Muscle layer of colon (tissue), 2 donors: ENCODE measurements around the gene ZNF397.
"Not testable (repeated sequence)": the region's sequence is repeated elsewhere in the genome, so short reads cannot be mapped to it uniquely, and the experiment has no call there.

Experiments used
- H3K27ac ChIP-seq: one replicate; pipeline ENCODE4 v1.7.0; 2013; ENCODE audit warnings: low read depth, mild to moderate bottlenecking, low read length, moderate library complexity
- H3K27me3 ChIP-seq, 2 donors: one replicate each; pipeline ENCODE4 v1.7.0; 2013; ENCODE audit warnings: low read length in 2 of 2, mild to moderate bottlenecking in 2 of 2; ENCODE audit not compliant: insufficient read depth in 2 of 2, control insufficient read depth in 1 of 2
- H3K36me3 ChIP-seq: one replicate; pipeline ENCODE4 v1.7.0; 2013; ENCODE audit warnings: mild to moderate bottlenecking, low read length; ENCODE audit not compliant: insufficient read depth
- H3K4me1 ChIP-seq: one replicate; pipeline ENCODE4 v1.7.0; 2013; ENCODE audit warnings: mild to moderate bottlenecking, low read length; ENCODE audit not compliant: insufficient read depth
- H3K4me3 ChIP-seq, 2 donors: one replicate each; pipeline ENCODE4 v1.7.0; 2013; ENCODE audit warnings: low read length in 2 of 2, low read depth in 1 of 2, mild to moderate bottlenecking in 1 of 2, moderate library complexity in 1 of 2
- H3K9ac ChIP-seq: one replicate; pipeline ENCODE4 v1.7.0; 2013; ENCODE audit warnings: low read length
- H3K9me3 ChIP-seq: one replicate; pipeline ENCODE4 v1.7.0; 2013; ENCODE audit warnings: mild to moderate bottlenecking, low read length
- donor health status: abdominal sarcoma.
- donor health status: Adenocarcinoma of cecum.

The ZNF397 gene

GRCh38 chr18:35240664-35241447, at the start of gene ZNF397:
Gene ZNF397 (plus strand): TSS chr18:35241034. CDS start chr18:35242471, 1,437 bp downstream.
- Histone ChIP-seq H3K27ac (peak within 1 kb of the TSS; percentile 98), H3K4me3 (peak within 1 kb of the TSS; percentile 63 to 75), H3K9me3 (no peaks in the 10 kb centered on the region), H3K27me3 (no peaks in the 10 kb centered on the region), H3K9ac (peak within 1 kb of the TSS; percentile 84), H3K36me3 (peaks cover 35% of the 10 kb centered on the region), H3K4me1 (peaks cover 13% of the 10 kb centered on the region)

GRCh38 chr18:35191698-35192025, 49.2 kb upstream of the ZNF397 start:
- Histone ChIP-seq H3K4me3 (no peak overlapping the region), H3K36me3 (no peaks in the 10 kb centered on the region), H3K27ac (no peak overlapping the region), H3K9ac (no peak overlapping the region), H3K4me1 (peaks cover 7% of the 10 kb centered on the region), H3K27me3 (no peaks in the 10 kb centered on the region), H3K9me3 (no peaks in the 10 kb centered on the region)

GRCh38 chr18:35192415-35192814, 48.4 kb upstream of the ZNF397 start:
- H3K36me3 ChIP-seq = no peaks in the 10 kb centered on the region
- no peaks in the 10 kb centered on the region for H3K27me3 ChIP-seq
- peaks cover 7% of the 10 kb centered on the region for H3K4me1 ChIP-seq
- H3K9ac ChIP-seq = no peak overlapping the region
- H3K4me3 ChIP-seq = no peak overlapping the region
- no peak overlapping the region for H3K27ac ChIP-seq
- no peaks in the 10 kb centered on the region for H3K9me3 ChIP-seq

GRCh38 chr18:35193316-35193715, 47.5 kb upstream of the ZNF397 start:
- Histone ChIP-seq H3K27me3 (no peaks in the 10 kb centered on the region), H3K4me3 (no peak overlapping the region), H3K36me3 (no peaks in the 10 kb centered on the region), H3K4me1 (peaks cover 7% of the 10 kb centered on the region), H3K27ac (no peak overlapping the region), H3K9ac (no peak overlapping the region), H3K9me3 (no peaks in the 10 kb centered on the region)

GRCh38 chr18:35197296-35197695, 43.5 kb upstream of the ZNF397 start:
- Histone ChIP-seq H3K9ac (no peak overlapping the region), H3K4me3 (no peak overlapping the region), H3K4me1 (no peaks in the 10 kb centered on the region), H3K27me3 (no peaks in the 10 kb centered on the region), H3K27ac (no peak overlapping the region), H3K36me3 (no peaks in the 10 kb centered on the region), H3K9me3 (no peaks in the 10 kb centered on the region)

GRCh38 chr18:35201256-35201931, 39.4 kb upstream of the ZNF397 start:
- H3K9ac ChIP-seq = no peak overlapping the region
- no peak overlapping the region for H3K4me3 ChIP-seq
- no peaks in the 10 kb centered on the region for H3K36me3 ChIP-seq
- no peaks in the 10 kb centered on the region for H3K27me3 ChIP-seq
- H3K27ac ChIP-seq = no peak overlapping the region
- H3K4me1 ChIP-seq = no peaks in the 10 kb centered on the region
- no peaks in the 10 kb centered on the region for H3K9me3 ChIP-seq

- Histone ChIP-seq H3K36me3 (no peaks in the 10 kb centered on the region), H3K4me1 (no peaks in the 10 kb centered on the region), H3K9ac (no peak overlapping the region), H3K27me3 (no peaks in the 10 kb centered on the region), H3K9me3 (no peaks in the 10 kb centered on the region), H3K27ac (no peak overlapping the region), H3K4me3 (no peak overlapping the region)
These were observed 37.8 kb upstream of the ZNF397 start for GRCh38 chr18:35203067-35203466.

GRCh38 chr18:35205199-35205712, 35.6 kb upstream of the ZNF397 start:
- Histone ChIP-seq H3K4me1 (no peaks in the 10 kb centered on the region), H3K36me3 (no peaks in the 10 kb centered on the region), H3K27me3 (no peaks in the 10 kb centered on the region), H3K4me3 (no peak overlapping the region), H3K27ac (no peak overlapping the region), H3K9me3 (no peaks in the 10 kb centered on the region), H3K9ac (no peak overlapping the region)

GRCh38 chr18:35205746-35206458, 34.9 kb upstream of the ZNF397 start:
- H3K9me3 ChIP-seq, H3K27ac ChIP-seq, H3K9ac ChIP-seq, H3K27me3 ChIP-seq, H3K4me3 ChIP-seq, H3K4me1 ChIP-seq, H3K36me3 ChIP-seq: not testable (repeated sequence)

- Histone ChIP-seq H3K27ac (no peak overlapping the region), H3K4me3 (no peak overlapping the region), H3K9me3 (no peaks in the 10 kb centered on the region), H3K27me3 (no peaks in the 10 kb centered on the region), H3K9ac (no peak overlapping the region), H3K36me3 (no peaks in the 10 kb centered on the region), H3K4me1 (no peaks in the 10 kb centered on the region)
These were observed 25.8 kb upstream of the ZNF397 start for GRCh38 chr18:35215026-35215425.

- not testable (repeated sequence) for H3K4me3 ChIP-seq, H3K9ac ChIP-seq, H3K27ac ChIP-seq, H3K36me3 ChIP-seq, H3K27me3 ChIP-seq, H3K9me3 ChIP-seq, H3K4me1 ChIP-seq
These were observed 24.2 kb upstream of the ZNF397 start for GRCh38 chr18:35216611-35217010.
